HUDEP-2 (cell line): ENCODE data around the gene PNRC1.
"Not testable (repeated sequence)": the region's sequence is repeated elsewhere in the genome, so short reads cannot be mapped to it uniquely, and the experiment has no call there.

Experiments
- DNase-seq, 76 experiments: peaks; one replicate each; lab custom pipeline; 2025; ENCODE audit not compliant: unreplicated experiment in 76 of 76; lab: John Stamatoyannopoulos, UW

Gene PNRC1

DNA sequence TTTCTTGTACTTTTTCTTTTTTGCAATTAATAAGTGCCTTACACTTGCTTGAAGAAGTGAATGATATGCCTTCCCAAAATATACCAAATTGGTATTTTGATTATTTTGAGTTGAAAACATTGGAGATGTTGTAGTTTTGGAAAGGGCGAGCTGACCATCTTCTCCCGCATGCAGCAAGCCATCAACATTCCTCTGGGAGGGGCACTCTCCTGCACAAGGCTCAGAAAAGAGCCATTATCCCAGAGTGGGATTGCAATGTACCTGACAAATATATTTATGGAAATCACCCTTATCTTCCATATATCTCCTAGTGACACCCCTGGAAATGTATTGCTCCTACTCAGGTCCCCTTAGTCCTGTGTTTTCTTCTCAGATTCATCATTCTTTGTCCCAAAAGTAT lies 22.8 kb upstream of the PNRC1 start:
- no peak for DNase-seq

DNA sequence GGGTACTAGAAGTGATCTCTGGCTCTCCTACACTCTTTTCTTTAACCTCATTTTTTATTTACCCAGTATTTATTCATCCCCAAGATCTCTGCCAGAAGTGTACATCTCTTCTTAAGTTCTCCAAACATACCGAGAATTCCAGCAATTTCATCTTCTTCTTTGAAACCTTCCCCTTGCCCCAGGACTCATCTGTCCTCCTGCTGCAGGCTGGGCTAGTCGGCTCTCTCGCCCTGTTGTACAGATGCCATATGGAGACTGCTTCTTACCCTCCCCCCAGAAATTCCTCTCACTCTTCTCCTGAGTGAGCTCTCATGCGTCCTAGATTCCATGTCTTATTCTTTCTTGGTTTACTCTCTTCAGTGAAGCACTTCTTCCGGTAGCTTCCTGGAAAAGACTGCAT lies 21.9 kb upstream of the PNRC1 start:
- DNase-seq: no peak

DNA sequence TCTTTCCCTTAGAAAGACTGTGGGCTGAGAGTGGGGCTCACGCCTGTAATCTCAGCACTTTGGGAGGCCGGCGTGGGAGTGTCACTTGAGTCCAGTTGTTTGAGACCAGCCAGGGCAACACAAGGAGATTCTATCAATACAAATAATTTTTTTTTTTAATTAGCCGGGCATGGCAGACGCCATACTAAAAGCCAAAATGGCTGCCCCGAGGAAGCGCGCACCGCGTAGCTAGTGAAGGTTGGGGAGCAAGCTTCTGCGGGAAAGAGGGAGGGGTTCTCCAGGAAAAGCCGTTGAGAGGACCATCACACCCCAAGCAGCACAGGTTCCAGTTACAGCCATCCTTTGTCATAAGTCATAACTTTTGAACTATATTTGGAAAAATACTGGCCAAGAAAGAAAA lies 21.3 kb upstream of the PNRC1 start:
- no peak for DNase-seq

DNA sequence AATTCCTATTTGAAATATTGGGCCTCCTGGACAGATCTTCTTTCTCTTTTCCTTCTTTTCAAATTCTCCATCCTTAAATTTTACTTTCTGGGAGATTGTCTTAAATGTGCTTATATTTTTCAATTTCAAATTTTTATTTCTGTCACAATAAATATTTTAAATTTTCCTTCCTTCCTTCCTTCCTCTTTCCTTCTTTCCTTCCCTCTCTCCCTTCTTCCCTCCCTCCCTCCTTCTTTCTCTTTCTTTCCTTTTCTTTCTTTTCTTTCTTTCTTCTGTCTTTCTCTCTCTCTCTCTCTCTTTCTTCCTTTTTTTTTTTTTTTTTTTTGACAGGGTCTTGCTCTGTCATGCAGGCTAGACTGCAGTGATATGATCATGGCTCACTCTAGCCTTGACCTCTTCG lies 16.7 kb upstream of the PNRC1 start:
- no peak for DNase-seq

DNA sequence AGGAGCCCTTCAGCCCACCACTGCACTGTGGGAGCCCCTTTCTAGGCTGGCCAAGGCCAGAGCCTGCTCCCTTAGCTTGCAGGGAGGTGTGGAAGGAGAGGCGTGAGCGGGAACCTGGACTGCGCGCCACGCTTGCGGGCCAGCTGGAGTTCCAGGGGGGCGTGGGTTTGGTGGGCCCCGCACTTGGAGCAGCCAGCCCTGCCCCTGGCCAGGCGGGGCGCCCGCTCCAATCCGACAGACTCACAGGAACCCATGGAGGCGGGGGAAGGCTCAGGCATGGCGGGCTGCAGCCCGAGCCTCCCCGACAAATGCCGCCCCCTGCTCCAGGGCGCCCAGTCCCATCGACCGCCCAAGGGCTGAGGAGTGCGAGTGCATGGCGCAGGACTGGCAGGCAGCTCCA lies 15.6 kb upstream of the PNRC1 start:
- not testable (repeated sequence) for DNase-seq

DNA sequence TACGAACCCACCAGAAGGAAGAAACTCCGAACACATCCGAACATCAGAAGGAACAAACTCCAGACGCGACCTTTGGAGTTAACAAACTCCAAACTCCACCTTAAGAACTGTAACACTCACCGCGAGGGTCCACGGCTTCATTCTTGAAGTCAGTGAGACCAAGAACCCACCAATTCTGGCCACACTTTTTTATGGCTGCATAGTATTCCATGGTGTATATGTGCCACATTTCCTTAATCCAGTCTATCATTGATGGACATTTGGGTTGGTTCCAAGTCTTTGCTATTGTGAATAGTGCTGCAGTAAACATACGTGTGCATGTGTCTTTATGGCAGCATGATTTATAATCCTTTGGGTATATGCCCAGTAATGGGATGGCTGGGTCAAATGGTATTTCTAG lies 14.4 kb upstream of the PNRC1 start:
- not testable (repeated sequence) for DNase-seq

DNA sequence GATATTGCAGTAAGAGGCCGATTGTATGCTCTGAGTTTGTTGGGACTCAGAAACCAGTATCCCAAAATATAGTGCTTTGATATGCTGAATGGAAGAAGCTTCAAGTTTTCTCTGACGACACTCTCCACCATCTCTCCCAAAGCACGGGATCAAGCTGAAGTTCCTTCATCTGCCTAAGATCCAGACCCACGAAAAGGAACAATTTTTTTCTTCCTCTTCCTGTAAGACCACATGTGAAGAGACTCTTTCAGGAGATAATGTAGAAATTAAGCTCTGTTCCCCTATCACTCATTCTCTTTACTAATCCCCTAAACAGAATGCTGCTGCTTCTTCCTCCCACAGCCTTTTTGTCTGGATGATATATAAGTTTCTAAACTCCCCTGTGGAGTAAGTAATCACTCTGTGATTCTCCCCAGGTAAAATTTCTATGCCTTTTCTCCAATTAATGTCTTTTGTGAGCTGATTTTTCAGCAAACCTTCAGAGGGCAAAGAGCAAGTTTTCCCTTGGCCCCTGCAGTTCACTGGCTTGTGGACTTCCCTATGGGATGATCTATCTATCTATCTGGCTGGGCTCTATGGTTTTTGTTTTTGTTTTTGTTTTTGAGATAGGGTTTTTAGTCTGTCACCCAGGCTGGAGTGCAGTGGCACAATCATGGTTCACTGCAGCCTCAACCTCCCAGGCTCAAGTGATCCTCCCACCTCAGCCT lies 13.5 kb upstream of the PNRC1 start:
- DNase-seq: no peak

DNA sequence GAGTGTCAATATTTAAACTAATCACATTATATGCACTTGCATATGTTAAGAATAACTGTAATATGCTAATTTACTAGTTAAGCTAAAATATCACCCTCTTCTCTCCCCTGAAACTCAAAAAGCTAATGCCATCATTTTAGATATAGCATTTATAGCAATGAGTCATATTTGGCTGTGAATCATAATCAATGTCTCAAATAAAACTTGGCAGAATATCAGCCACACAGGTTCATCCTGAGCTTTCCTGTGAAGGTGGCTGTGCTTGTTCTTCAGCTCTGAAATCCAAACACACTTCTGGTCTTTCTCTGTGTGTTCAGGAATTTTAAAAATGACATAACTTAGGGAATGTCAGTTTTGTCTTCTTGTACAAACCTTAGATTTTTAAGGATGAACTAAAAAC lies 12.8 kb upstream of the PNRC1 start:
- DNase-seq: no peak

DNA sequence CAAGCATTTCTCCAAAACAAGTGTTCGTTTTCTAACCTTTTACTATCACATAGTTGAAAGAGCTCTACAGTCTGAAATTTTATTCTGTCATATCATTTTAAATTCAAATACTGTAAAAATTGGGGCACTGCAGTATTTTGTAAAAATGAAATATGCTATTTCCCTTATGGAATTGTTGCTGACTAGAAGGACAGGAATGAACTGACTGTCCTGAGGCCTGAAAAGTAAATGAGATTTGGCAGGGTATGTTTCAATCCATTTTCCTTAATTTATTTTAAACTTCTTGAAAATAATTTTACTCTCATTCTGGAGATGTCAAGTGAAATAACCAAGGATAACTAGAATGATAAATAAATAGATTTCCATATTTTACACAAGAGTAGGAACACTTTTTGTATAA lies 11.9 kb upstream of the PNRC1 start:
- DNase-seq: no peak

DNA sequence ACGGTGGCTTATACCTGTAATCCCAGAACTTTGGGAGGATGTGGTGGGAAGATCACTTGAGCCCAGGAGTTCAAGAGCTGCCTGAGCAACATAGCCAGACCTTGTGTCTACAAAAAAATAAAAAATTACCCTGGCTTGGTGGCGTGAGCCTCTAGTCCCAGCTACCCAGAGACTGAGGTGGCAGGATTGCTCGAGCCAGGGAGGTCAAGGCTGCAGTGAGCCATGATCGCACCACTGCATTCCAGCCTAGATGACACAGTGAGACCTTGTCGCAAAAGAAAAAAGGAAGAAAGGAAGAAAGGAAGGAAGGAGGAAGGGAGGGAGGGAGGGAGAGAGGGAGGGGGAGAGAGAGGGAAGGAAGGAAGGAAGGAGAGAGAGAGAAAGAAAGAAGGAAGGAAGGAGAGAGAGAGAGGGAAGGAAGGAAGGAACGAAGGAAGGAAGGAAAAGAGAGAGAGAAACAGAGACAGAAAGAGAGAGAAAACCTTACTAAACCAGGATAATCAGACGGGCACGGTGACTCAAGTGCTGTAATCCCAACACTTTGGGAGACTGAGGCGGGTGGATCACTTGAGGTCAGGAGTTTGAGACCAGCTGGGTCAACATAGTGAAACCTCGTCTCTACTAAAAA lies 10.9 kb upstream of the PNRC1 start:
- DNase-seq: no peak

DNA sequence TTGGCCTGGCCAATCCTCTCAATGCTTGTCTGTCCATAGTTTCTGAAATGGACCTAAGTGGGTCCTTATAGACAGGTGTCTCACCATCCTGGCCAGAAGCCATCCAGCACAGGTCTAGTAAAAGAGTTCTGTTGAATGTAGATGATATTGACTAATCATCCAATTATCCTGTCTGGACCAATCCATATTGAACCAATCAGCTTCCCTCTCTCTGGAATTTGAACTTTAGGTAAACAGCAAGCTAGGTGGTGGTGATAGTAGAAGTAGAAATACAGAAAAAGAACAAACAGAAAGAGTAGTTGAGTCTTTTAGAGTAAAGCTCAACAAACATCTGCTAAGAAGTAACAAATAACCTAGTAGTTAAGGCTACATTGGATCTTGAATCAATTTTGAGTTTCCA lies 9.5 kb upstream of the PNRC1 start:
- DNase-seq: no peak

DNA sequence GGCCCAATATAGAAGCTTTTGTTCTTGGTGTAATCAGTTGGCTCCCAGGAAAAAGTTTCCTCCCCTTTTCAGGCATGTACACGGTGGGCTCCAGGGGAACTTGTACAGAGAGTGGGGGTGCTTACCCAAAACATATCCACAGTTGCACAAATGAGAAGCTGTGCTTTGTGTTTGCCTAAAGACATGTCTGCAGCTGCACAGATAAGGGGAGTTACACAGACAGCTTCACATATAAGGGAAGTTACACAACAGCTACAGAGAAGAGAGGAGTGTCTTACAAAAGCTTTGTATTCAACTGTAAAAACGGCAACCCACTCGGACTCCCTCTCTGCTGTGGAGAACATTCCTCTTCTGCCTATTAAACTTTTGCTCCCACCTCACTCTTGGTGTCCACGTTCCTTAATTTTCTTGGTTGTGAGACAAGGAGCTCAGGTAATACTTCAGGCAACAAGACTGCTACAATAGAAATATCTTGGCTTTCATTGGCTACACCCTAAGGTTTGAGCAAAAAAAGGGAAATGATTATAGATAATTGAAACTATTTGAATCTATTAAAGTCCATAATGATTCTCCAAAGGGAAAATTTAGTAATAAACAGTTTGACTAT lies 7.4 kb upstream of the PNRC1 start:
- peak in 41 of 76 experiments; percentile 4 to 78 (median 37) for DNase-seq

DNA sequence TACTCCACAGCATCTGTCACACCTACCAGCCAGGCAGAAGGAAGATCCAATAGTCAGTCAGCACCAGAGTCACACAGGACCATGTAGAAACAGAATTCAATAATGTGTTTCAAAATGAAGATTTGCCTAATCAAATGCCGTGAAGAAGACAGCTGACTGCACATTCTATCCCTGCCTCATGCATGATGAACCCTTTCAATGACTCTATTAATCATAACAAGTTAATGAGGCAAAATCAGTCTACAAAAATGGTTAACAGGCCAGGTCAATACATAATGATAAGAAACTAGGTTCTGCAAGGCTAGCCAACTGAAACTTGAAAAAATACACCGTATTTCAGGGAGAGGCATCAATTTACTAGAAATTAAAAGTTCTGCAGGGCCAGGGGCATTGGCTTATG lies 6.7 kb upstream of the PNRC1 start:
- DNase-seq: no peak

DNA sequence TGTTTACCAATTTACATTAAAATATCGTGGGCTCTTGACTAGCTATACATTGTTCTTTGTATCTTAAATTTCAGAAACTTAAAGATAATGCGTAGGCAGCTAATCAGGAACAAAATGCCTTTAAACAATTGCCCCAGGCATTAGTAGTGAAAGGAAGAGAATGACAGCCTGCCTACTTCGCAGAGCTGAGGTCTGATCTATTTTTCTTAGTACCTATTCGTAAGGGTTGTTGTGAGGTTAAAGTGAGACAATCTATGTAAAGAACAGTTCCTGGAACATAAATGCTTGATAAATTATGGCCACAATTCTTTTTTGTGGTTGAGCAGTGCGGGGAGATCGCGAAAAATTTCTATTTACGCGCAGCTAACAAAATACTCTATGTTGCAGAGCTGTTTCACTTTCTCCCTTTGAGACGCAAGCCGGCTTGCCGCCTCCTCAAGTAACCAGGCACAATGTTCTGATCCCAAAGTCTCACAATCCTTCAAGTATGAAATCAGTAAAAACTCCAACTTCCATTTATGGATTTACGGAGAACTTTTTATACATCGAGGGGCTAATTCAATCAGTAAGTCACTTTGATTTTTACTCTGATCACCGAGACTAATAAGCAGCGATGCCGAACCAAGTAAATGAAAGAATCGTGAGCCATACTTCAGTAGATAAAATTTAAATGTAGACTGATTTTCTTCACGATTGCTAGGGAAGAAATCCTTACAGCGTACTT lies 878 bp upstream of the PNRC1 start:
- peak in 16 of 76 experiments; percentile 9 to 61 (median 33) for DNase-seq

DNA sequence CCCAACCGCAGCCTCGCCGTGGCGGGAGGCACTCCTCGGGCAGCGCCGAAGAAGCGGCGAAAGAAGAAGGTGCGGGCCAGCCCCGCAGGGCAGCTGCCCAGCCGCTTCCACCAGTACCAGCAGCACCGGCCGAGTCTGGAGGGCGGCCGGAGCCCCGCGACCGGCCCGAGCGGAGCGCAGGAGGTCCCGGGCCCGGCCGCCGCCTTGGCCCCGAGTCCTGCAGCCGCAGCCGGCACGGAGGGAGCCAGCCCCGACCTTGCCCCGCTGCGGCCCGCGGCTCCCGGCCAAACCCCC lies 525 bp downstream of the PNRC1 start:
- peak in 14 of 76 experiments; percentile 33 to 79 (median 48) for DNase-seq

DNA sequence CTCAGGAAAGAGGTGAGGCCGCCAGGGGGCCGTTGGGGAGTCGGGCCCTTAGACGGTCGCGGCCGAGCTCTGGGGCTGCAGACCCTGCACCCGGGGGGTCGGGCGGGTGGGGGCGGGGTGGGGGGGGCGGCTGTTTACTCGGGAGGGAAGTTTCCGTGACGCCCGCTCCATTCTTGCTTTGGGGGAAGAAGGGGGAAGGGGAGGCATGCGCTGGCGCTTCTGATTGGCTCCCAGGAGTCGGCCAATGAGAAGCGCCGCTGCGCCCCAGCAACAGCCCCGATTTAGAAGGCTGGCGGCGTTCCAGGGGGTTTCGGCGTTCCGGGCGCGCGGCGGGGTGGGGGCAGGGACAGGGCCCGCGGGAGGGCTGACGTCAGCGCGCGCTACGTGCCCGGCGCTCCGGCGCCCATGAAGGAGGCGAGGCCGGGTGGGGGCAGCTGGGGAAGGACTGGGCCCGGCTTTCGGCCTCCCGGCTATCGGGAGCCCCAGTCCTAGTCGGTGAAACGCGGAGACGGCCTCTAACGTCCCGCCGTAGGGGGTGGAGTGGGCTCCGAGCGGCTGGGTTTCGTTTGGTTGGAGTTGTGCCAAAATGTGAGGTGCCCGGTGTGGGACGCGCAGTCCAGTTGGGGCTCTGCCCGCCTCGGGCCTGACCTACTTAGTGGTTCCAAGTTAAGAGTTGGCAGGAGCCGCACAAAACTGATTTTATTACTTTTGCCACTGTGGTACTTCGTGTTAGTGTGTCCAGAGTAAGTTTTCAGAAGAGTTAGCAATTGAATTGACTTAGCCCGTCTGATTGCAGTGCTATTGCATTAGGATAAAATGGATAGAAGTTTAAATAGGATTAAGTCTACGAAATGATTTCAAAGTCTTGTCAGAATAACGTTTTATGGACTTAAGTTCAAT lies 1.1 kb downstream of the PNRC1 start:
- DNase-seq: peak; percentile 31 to 99 (median 97)

DNA sequence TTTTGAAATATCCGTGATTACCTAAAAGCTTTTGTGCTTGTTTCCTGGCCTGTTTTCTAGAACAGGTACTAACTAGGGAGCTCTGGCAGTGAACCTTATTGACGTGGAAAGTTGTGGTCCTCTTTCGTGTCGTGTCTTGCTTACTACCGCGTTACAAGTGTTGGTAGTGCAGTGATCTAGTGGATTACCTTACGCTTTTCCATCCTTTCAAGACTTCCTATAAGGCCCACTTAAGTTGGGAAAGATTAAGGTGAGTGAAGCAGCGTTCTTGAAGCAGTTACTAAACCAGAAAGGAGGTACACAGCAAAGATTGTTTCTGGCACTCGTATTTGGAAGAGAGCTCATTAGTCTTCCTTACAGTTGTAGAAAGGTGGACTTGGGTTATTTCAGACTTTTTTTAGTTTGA lies 1.9 kb downstream of the PNRC1 start:
- DNase-seq: no peak

DNA sequence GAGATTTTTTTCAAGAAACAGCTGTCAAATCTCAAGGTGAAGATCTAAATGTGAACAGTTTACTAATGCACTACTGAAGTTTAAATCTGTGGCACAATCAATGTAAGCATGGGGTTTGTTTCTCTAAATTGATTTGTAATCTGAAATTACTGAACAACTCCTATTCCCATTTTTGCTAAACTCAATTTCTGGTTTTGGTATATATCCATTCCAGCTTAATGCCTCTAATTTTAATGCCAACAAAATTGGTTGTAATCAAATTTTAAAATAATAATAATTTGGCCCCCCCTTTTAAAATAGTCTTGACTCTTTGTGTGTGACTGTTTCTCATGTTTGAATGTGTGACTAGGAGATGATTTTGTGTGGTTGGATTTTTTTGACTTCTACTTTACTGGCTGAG lies 4.0 kb downstream of the PNRC1 start:
- DNase-seq: no peak

DNA sequence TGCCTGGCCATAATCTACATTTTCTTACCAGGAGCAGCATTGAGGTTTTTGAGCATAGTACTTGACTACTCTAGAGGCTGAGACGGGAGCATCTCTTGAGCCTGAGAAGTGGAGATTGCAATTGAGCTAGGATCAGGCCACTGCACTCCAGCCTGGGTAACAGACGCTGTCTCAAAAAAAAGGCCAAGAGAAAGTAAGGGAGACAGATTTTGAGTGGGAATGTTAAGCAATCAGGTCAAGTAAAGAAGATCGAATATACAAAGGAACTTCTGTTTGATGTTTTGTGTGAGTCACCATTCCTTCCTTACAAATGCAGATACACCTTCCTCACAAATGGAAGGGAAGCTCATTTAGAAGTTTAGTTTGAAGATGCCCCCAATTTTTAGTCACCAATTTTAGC lies 4.4 kb downstream of the PNRC1 start:
- DNase-seq: no peak

DNA sequence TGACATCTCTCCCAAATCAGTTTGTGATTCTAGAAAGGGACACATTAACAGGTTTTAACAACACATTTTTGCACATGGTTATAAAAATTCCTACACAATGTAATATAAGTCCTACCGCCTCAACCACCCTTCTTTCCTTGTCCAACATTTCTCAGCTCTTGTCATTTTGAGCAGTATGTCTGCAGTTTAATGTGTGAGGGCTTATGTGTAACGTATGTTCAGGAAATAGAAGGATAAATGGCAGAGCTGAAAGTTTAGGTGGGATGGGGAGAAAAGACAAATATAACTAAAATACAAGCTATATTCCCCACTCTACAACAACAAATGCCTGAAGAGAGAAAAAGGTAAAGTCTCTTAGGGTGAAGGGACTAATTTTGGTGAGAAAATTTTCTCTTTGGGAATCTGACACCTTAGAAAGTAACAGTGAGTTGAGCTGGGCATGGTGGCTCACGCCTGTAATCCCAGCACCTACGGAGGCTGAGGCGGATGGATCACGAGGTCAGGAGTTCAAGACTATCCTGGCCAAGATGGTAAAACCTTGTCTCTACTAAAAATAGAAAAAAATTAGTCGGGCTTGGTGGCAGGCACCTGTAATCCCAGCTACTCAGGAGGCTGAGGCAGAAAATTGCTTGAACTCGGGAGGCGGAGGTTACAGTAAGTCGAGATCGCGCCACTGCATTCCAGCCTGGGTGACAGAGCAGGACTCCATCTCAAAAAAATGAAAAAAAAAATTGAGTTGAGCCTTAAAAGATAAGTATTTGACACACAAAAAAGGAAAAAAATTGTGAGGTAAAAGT lies 5.1 kb downstream of the PNRC1 start:
- no peak for DNase-seq
